DMS153 treated with DMSO at 0.1 percent for 48 hours (cell line): ENCODE measurements around the gene SKA2.
"Not testable (repeated sequence)": the region's sequence is repeated elsewhere in the genome, so short reads cannot be mapped to it uniquely, and the experiment has no call there.

Source experiments
- DNase-seq: peaks from one replicate; lab custom pipeline; 2025; ENCODE audit not compliant: unreplicated experiment; lab: John Stamatoyannopoulos, UW

Gene SKA2

GRCh38 chr17:59152925-59153324 is 2.1 kb downstream of the SKA2 start:
- DNase-seq = no peak

GRCh38 chr17:59151591-59151990 is 3.4 kb downstream of the SKA2 start:
- no peak for DNase-seq

GRCh38 chr17:59151006-59151405 is 4.0 kb downstream of the SKA2 start:
- no peak for DNase-seq

GRCh38 chr17:59149841-59150511 is 5.0 kb downstream of the SKA2 start:
- DNase-seq = no peak

- DNase-seq = no peak
These were observed 5.9 kb downstream of the SKA2 start for GRCh38 chr17:59149051-59149450.

- no peak for DNase-seq
These were observed 9.4 kb downstream of the SKA2 start for GRCh38 chr17:59145571-59146096.

- DNase-seq = no peak
These were observed 13.1 kb downstream of the SKA2 start for GRCh38 chr17:59141860-59142259.

- DNase-seq = no peak
These were observed 15.0 kb downstream of the SKA2 start for GRCh38 chr17:59139939-59140338.

GRCh38 chr17:59138339-59138738 is 16.6 kb downstream of the SKA2 start:
- DNase-seq = not testable (repeated sequence)

GRCh38 chr17:59131131-59131530 is 23.9 kb downstream of the SKA2 start:
- DNase-seq = no peak

GRCh38 chr17:59129814-59130213 is 25.2 kb downstream of the SKA2 start:
- DNase-seq = no peak

- DNase-seq = no peak
These were observed 28.1 kb downstream of the SKA2 start for GRCh38 chr17:59126809-59127417.

GRCh38 chr17:59124665-59125064 is 30.3 kb downstream of the SKA2 start:
- DNase-seq = no peak

GRCh38 chr17:59121901-59122480 is 33.0 kb downstream of the SKA2 start:
- no peak for DNase-seq

- no peak for DNase-seq
These were observed 39.5 kb downstream of the SKA2 start for GRCh38 chr17:59115474-59115873.

GRCh38 chr17:59111539-59111938 is 43.4 kb downstream of the SKA2 start:
- DNase-seq = no peak

GRCh38 chr17:59110973-59111372 is 44.0 kb downstream of the SKA2 start:
- no peak for DNase-seq

GRCh38 chr17:59108400-59109102 is 46.4 kb downstream of the SKA2 start:
- no peak for DNase-seq

GRCh38 chr17:59107306-59107670 is 47.7 kb downstream of the SKA2 start:
- no peak for DNase-seq

- peak; percentile 98 for DNase-seq
These were observed 48.3 kb downstream of the SKA2 start, which contains the start of gene TRIM37 for GRCh38 chr17:59106463-59107305. Gene TRIM37, minus strand, starts transcription at chr17:59106880. Its CDS starts 419 bp downstream, at chr17:59106461.
